Measurements from ENCODE around the gene IMMP2L.
A peak's percentile ranks its signal among the peaks of the same experiment; 100 is the strongest.

Gene IMMP2L

GRCh38 chr7:111320133-111320532 lies 242.2 kb downstream of the IMMP2L start:
- no peaks in the 10 kb centered on the region for H3K4me1 Mint-ChIP-seq
- no peak for TF ChIP-seq CTCF (IDR thresholded peaks at IDR 0.05; ENCODE audit: unreplicated experiment in 3 of 3)
- no peaks in the 10 kb centered on the region for H3K36me3 Mint-ChIP-seq (ENCODE audit: low read depth)
- H3K27ac Mint-ChIP-seq, result no peak overlapping the region
- H3K27me3 Mint-ChIP-seq (ENCODE audit: low read depth), result no peaks in the 10 kb centered on the region
- H3K4me3 Mint-ChIP-seq, result no peak overlapping the region
- H3K9me3 Mint-ChIP-seq, result no peaks in the 10 kb centered on the region

GRCh38 chr7:111312966-111313365 lies 249.3 kb downstream of the IMMP2L start:
- no peaks in the 10 kb centered on the region for H3K9me3 Mint-ChIP-seq
- no peak for TF ChIP-seq CTCF (IDR thresholded peaks at IDR 0.05; ENCODE audit: unreplicated experiment in 3 of 3)
- H3K36me3 Mint-ChIP-seq (ENCODE audit: low read depth), result no peaks in the 10 kb centered on the region
- no peak overlapping the region for H3K27ac Mint-ChIP-seq
- H3K4me3 Mint-ChIP-seq, result no peak overlapping the region
- H3K27me3 Mint-ChIP-seq (ENCODE audit: low read depth), result no peaks in the 10 kb centered on the region
- H3K4me1 Mint-ChIP-seq, result no peaks in the 10 kb centered on the region

DNA sequence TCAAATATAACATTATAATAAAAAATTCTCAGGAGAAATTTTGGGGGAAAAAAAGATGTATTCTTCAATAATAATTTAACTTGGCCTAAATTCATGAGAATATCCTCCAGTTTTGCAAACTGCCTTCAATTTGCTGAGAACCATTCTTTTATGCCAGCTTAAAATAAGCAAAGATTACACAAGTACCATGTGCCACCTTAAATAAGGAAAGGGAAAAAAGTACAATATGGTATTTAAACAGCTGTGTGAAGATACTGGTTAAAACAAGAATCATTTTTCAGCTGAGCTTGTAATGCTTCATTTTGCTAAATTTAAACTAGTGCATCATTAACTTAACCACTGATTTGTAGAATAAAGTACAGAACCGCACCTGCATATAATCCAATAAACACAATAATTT lies 253.6 kb downstream of the IMMP2L start:
- H3K27me3 Mint-ChIP-seq (ENCODE audit: low read depth), result no peaks in the 10 kb centered on the region
- no peak overlapping the region for H3K4me3 Mint-ChIP-seq
- H3K27ac Mint-ChIP-seq, result no peak overlapping the region
- no peak for TF ChIP-seq CTCF (IDR thresholded peaks at IDR 0.05; ENCODE audit: unreplicated experiment in 3 of 3)
- H3K36me3 Mint-ChIP-seq (ENCODE audit: low read depth), result no peaks in the 10 kb centered on the region
- H3K9me3 Mint-ChIP-seq, result no peaks in the 10 kb centered on the region
- H3K4me1 Mint-ChIP-seq, result no peaks in the 10 kb centered on the region

DNA sequence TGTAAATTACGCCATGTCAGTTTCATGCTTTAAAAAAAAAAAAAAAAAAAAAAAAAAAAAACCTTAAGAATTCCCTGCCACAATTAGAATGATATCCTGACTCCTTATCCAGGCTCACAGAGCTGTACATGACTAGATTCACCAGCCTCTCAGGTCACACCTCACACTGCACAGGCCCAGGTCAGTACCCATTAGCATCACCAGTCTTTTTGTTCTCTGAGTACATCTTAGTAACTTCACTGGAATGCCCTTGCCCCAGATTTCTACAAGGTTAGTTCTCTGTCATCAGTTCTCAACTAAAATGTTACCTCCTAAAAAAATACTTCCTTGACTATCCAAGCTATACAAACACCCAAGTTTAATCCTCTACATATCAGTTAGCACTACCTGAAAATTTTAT lies 260.4 kb downstream of the IMMP2L start:
- Mint-ChIP-seq H3K27ac (no peak overlapping the region), H3K4me1 (peaks cover 6% of the 10 kb centered on the region), H3K27me3 (ENCODE audit: low read depth) (no peaks in the 10 kb centered on the region), H3K36me3 (ENCODE audit: low read depth) (no peaks in the 10 kb centered on the region), H3K4me3 (no peak overlapping the region), H3K9me3 (no peaks in the 10 kb centered on the region)
- TF ChIP-seq CTCF (IDR thresholded peaks at IDR 0.05; ENCODE audit: unreplicated experiment in 3 of 3), result no peak

DNA sequence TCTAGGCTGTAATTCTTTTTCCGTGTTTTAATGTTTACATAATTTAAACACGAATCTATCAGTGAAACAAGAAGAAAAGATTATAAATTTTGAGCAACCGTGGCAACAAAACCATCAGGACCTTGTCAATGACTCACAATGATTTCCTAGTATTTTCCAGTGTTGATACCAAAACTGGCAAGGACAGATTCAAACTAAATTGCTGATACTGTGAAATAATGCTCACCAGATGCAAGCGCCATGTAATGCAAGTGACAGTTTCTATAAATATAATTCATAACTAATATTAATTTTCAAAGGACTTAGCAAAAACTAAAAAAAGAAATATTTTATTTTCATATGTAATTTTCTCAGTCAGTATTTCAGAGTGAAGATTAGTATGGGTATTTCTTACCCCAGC lies 267.8 kb downstream of the IMMP2L start:
- Mint-ChIP-seq H3K4me3 (no peak overlapping the region), H3K9me3 (peaks cover 4% of the 10 kb centered on the region), H3K27ac (no peak overlapping the region), H3K36me3 (ENCODE audit: low read depth) (no peaks in the 10 kb centered on the region), H3K4me1 (peaks cover 28% of the 10 kb centered on the region), H3K27me3 (ENCODE audit: low read depth) (no peaks in the 10 kb centered on the region)
- TF ChIP-seq CTCF (IDR thresholded peaks at IDR 0.05; ENCODE audit: unreplicated experiment in 3 of 3), result no peak

GRCh38 chr7:111292026-111292470 lies 270.2 kb downstream of the IMMP2L start:
- H3K36me3 Mint-ChIP-seq (ENCODE audit: low read depth), result no peaks in the 10 kb centered on the region
- H3K27me3 Mint-ChIP-seq (ENCODE audit: low read depth), result no peaks in the 10 kb centered on the region
- peak overlapping the region; percentile 15 to 77 (median 26) for H3K27ac Mint-ChIP-seq
- no peak for TF ChIP-seq CTCF (IDR thresholded peaks at IDR 0.05; ENCODE audit: unreplicated experiment in 3 of 3)
- H3K4me3 Mint-ChIP-seq, result no peak overlapping the region
- peaks cover 22% of the 10 kb centered on the region for H3K4me1 Mint-ChIP-seq
- peaks cover 12% of the 10 kb centered on the region for H3K9me3 Mint-ChIP-seq
